Parathyroid adenoma (tissue), 2 donors: ENCODE results near the gene ZNF148.

Experiments
- H2AFZ ChIP-seq: fragments of 300-600 bp; sonication (generic); one replicate; pipeline ENCODE4 v1.7.0; 2017; ENCODE audit warnings: antibody characterized with exemption, mild to moderate bottlenecking
- H3K27ac ChIP-seq: fragments of 300-600 bp; sonication (generic); one replicate; pipeline ENCODE4 v1.7.0; 2017
- H3K27me3 ChIP-seq: fragments of 300-600 bp; sonication (generic); one replicate; pipeline ENCODE4 v1.7.0; 2017; ENCODE audit warnings: low read length; ENCODE audit not compliant: control insufficient read depth, insufficient read depth
- H3K36me3 ChIP-seq: fragments of 300-600 bp; sonication (generic); one replicate; pipeline ENCODE4 v1.7.0; 2017; ENCODE audit warnings: low read length; ENCODE audit not compliant: control insufficient read depth, insufficient read depth
- H3K4me1 ChIP-seq: fragments of 300-600 bp; sonication (generic); one replicate; pipeline ENCODE4 v1.7.0; 2017; ENCODE audit warnings: control low read depth
- H3K4me2 ChIP-seq: fragments of 300-600 bp; sonication (generic); one replicate; pipeline ENCODE4 v1.7.0; 2017; ENCODE audit warnings: low read length
- H3K4me3 ChIP-seq: fragments of 300-600 bp; sonication (generic); one replicate; pipeline ENCODE4 v1.7.0; 2017; ENCODE audit warnings: low read depth, low read length
- H3K79me2 ChIP-seq: fragments of 300-600 bp; sonication (generic); one replicate; pipeline ENCODE4 v1.7.0; 2017; ENCODE audit warnings: control low read depth
- H3K9ac ChIP-seq: fragments of 300-600 bp; sonication (generic); one replicate; pipeline ENCODE4 v1.7.0; 2017; ENCODE audit warnings: mild to moderate bottlenecking
- H3K9me3 ChIP-seq: fragments of 300-600 bp; sonication (generic); one replicate; pipeline ENCODE4 v1.7.0; 2017; ENCODE audit warnings: low read length; ENCODE audit not compliant: control insufficient read depth
- TF ChIP-seq, protein P1 (sequence below): fragments of 300-600 bp; sonication (generic); IDR thresholded peaks from one replicate; pipeline ENCODE4 v1.7.0; 2017; ENCODE audit warnings: antibody characterized with exemption, mild to moderate bottlenecking
- donor health status: primary hyperparathyroidism.

The ZNF148 gene

GRCh38 chr3:125191730-125192129 lies 183.4 kb downstream of the ZNF148 start:
- Histone ChIP-seq H3K79me2 (no peaks in the 10 kb centered on the region), H3K27ac (no peak overlapping the region), H3K9me3 (no peaks in the 10 kb centered on the region), H3K4me2 (no peak overlapping the region), H3K27me3 (no peaks in the 10 kb centered on the region), H2AFZ (no peak overlapping the region), H3K9ac (no peak overlapping the region), H3K4me3 (no peak overlapping the region), H3K4me1 (peaks cover 9% of the 10 kb centered on the region), H3K36me3 (no peaks in the 10 kb centered on the region)
- TF ChIP-seq, protein P1, sequence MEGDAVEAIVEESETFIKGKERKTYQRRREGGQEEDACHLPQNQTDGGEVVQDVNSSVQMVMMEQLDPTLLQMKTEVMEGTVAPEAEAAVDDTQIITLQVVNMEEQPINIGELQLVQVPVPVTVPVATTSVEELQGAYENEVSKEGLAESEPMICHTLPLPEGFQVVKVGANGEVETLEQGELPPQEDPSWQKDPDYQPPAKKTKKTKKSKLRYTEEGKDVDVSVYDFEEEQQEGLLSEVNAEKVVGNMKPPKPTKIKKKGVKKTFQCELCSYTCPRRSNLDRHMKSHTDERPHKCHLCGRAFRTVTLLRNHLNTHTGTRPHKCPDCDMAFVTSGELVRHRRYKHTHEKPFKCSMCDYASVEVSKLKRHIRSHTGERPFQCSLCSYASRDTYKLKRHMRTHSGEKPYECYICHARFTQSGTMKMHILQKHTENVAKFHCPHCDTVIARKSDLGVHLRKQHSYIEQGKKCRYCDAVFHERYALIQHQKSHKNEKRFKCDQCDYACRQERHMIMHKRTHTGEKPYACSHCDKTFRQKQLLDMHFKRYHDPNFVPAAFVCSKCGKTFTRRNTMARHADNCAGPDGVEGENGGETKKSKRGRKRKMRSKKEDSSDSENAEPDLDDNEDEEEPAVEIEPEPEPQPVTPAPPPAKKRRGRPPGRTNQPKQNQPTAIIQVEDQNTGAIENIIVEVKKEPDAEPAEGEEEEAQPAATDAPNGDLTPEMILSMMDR = no peak

- TF ChIP-seq, protein P1 = no peak
- no peaks in the 10 kb centered on the region for H3K79me2 ChIP-seq
- H3K27ac ChIP-seq = no peak overlapping the region
- H3K36me3 ChIP-seq = no peaks in the 10 kb centered on the region
- H3K27me3 ChIP-seq = no peaks in the 10 kb centered on the region
- no peaks in the 10 kb centered on the region for H3K9me3 ChIP-seq
- H3K4me2 ChIP-seq = no peak overlapping the region
- peaks cover 13% of the 10 kb centered on the region for H3K4me1 ChIP-seq
- H2AFZ ChIP-seq = no peak overlapping the region
- no peak overlapping the region for H3K4me3 ChIP-seq
- H3K9ac ChIP-seq = no peak overlapping the region
Measured at GRCh38 chr3:125191256-125191655, 183.9 kb downstream of the ZNF148 start.

DNA sequence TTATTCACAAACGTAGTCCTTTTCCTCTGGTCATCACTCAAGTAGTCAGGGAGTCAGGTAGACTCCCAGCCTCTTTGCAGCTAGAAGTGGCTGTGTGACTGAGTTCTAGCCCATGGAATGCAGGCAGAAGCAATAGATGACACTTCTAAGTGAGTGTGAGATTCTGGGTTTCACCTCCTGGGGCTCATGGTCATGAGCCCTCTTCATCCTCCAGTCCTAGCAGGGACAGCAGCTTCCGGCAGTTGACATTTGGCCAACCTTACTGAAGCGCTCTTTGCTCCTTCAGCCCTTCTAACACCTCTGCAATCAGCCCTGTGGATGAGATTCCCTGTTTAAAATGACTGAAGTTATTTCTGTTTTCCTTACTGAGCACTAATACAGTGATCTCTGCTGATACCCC lies 184.3 kb downstream of the ZNF148 start:
- H3K4me3 ChIP-seq = no peak overlapping the region

GRCh38 chr3:125189378-125190165 lies 185.6 kb downstream of the ZNF148 start:
- Histone ChIP-seq H2AFZ (no peak overlapping the region), H3K9ac (no peak overlapping the region), H3K27me3 (no peaks in the 10 kb centered on the region), H3K36me3 (no peaks in the 10 kb centered on the region), H3K4me3 (no peak overlapping the region), H3K4me2 (no peak overlapping the region), H3K27ac (no peak overlapping the region), H3K79me2 (no peaks in the 10 kb centered on the region), H3K4me1 (peaks cover 5% of the 10 kb centered on the region), H3K9me3 (no peaks in the 10 kb centered on the region)
- TF ChIP-seq, protein P1 = no peak

More for the DNA sequence above, 184.3 kb downstream of the ZNF148 start:
- Histone ChIP-seq H3K36me3 (no peaks in the 10 kb centered on the region), H2AFZ (no peak overlapping the region), H3K27ac (no peak overlapping the region), H3K9ac (no peak overlapping the region), H3K4me1 (peaks cover 14% of the 10 kb centered on the region), H3K4me2 (no peak overlapping the region), H3K9me3 (no peaks in the 10 kb centered on the region), H3K79me2 (no peaks in the 10 kb centered on the region), H3K27me3 (no peaks in the 10 kb centered on the region)
- TF ChIP-seq, protein P1 = no peak

- Histone ChIP-seq H3K9ac (no peak overlapping the region), H3K4me1 (peaks cover 5% of the 10 kb centered on the region), H3K4me3 (no peak overlapping the region), H3K36me3 (no peaks in the 10 kb centered on the region), H3K27ac (no peak overlapping the region), H2AFZ (no peak overlapping the region), H3K79me2 (no peaks in the 10 kb centered on the region), H3K9me3 (no peaks in the 10 kb centered on the region), H3K4me2 (no peak overlapping the region), H3K27me3 (no peaks in the 10 kb centered on the region)
- TF ChIP-seq, protein P1 = no peak
Measured at GRCh38 chr3:125188955-125189354, 186.2 kb downstream of the ZNF148 start.
